Measurements from ENCODE around the gene CSRNP3.

CSRNP3 gene

GRCh38 chr2:165499131-165499530 lies 29.6 kb downstream of the CSRNP3 start:
- Mint-ChIP-seq H3K27ac (no peak overlapping the region), H3K4me3 (no peak overlapping the region), H3K36me3 (ENCODE audit: low read depth) (no peaks in the 10 kb centered on the region), H3K9me3 (no peaks in the 10 kb centered on the region), H3K27me3 (no peaks in the 10 kb centered on the region), H3K4me1 (no peaks in the 10 kb centered on the region)
- no peak for DNase-seq
- ATAC-seq: no peak

DNA sequence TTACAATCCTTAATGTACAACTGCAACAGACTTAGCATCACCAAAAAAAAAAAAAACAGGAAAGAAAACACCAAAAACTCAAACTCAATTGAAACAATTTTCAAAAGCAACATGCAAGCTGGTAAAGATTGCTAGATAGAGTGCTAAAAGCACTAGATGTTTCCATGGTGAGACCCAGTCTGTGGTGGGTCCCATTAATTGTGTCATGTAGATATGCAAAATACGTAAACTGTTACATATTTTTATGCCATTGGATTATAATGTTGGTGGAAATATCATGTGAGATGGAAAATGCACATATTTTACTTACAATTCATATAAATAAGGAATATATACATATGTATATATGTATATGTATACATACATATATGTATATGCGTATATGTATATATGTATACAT lies 30.5 kb downstream of the CSRNP3 start:
- no peaks in the 10 kb centered on the region for H3K27me3 Mint-ChIP-seq
- H3K4me3 Mint-ChIP-seq: no peak overlapping the region
- H3K9me3 Mint-ChIP-seq: no peaks in the 10 kb centered on the region
- no peaks in the 10 kb centered on the region for H3K4me1 Mint-ChIP-seq
- no peak overlapping the region for H3K27ac Mint-ChIP-seq
- H3K36me3 Mint-ChIP-seq (ENCODE audit: low read depth): no peaks in the 10 kb centered on the region
- DNase-seq (no peak), ATAC-seq (no peak)

DNA sequence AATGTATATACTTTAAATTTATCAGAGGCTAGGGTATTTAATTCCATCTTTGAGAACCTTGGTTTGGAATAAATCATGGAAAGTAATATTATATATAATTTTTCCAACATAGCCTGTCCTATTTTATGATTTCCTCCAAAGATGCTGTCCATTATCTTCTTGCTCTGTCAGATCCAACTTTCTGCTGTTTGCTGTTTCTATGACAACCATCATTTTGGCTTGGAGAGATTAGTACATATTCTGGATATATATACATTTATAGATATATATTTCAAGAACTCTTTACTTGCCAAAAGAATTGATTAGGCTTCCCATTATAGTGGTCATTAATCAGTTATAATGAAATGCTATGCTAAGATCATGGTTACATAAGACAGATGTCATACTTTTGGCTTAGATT lies 31.3 kb downstream of the CSRNP3 start:
- ATAC-seq (no peak), DNase-seq (no peak)
- Mint-ChIP-seq H3K4me3 (no peak overlapping the region), H3K4me1 (no peaks in the 10 kb centered on the region), H3K36me3 (ENCODE audit: low read depth) (no peaks in the 10 kb centered on the region), H3K27me3 (no peaks in the 10 kb centered on the region), H3K9me3 (no peaks in the 10 kb centered on the region), H3K27ac (no peak overlapping the region)

- DNase-seq (no peak), ATAC-seq (no peak)
- Mint-ChIP-seq H3K9me3 (no peaks in the 10 kb centered on the region), H3K27me3 (no peaks in the 10 kb centered on the region), H3K36me3 (ENCODE audit: low read depth) (no peaks in the 10 kb centered on the region), H3K4me3 (no peak overlapping the region), H3K4me1 (no peaks in the 10 kb centered on the region), H3K27ac (no peak overlapping the region)
Measured at GRCh38 chr2:165505514-165505913, 36.0 kb downstream of the CSRNP3 start.

DNA sequence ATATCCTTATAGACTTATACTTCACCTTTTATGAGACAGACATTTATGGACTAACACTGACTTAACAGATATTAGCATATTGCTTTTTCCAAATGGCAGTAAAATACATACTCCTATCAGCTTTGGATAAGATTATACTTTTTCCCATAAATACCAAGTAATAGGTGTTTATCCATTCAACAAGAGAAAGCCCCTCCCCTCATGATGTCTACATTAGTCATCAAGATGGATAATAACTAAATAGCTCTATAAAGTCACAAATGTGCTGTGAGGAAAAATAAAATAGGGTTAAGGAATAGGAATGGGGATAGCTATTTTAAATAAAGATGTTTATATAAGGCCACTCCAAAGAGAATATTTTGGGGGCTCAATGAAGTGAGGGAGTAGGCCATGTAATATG lies 39.4 kb downstream of the CSRNP3 start:
- Mint-ChIP-seq H3K27ac (no peak overlapping the region), H3K36me3 (ENCODE audit: low read depth) (no peaks in the 10 kb centered on the region), H3K4me3 (no peak overlapping the region), H3K9me3 (no peaks in the 10 kb centered on the region), H3K27me3 (no peaks in the 10 kb centered on the region), H3K4me1 (no peaks in the 10 kb centered on the region)
- DNase-seq (no peak), ATAC-seq (no peak)

GRCh38 chr2:165513479-165513878 lies 44.0 kb downstream of the CSRNP3 start:
- no peak overlapping the region for H3K4me3 Mint-ChIP-seq
- DNase-seq: no peak
- ATAC-seq: no peak
- H3K9me3 Mint-ChIP-seq: no peaks in the 10 kb centered on the region
- no peaks in the 10 kb centered on the region for H3K36me3 Mint-ChIP-seq (ENCODE audit: low read depth)
- no peaks in the 10 kb centered on the region for H3K27me3 Mint-ChIP-seq
- H3K27ac Mint-ChIP-seq: no peak overlapping the region
- no peaks in the 10 kb centered on the region for H3K4me1 Mint-ChIP-seq

- no peak for DNase-seq
- H3K36me3 Mint-ChIP-seq (ENCODE audit: low read depth): no peaks in the 10 kb centered on the region
Measured at GRCh38 chr2:165518611-165519010, 49.1 kb downstream of the CSRNP3 start.

GRCh38 chr2:165522719-165523118 lies 53.2 kb downstream of the CSRNP3 start:
- no peak overlapping the region for H3K4me3 Mint-ChIP-seq
- no peak overlapping the region for H3K27ac Mint-ChIP-seq
- H3K9me3 Mint-ChIP-seq: no peaks in the 10 kb centered on the region
- DNase-seq: no peak
- no peaks in the 10 kb centered on the region for H3K27me3 Mint-ChIP-seq
- H3K36me3 Mint-ChIP-seq (ENCODE audit: low read depth): no peaks in the 10 kb centered on the region
- ATAC-seq: no peak
- H3K4me1 Mint-ChIP-seq: no peaks in the 10 kb centered on the region

More at GRCh38 chr2:165518611-165519010, 49.1 kb downstream of the CSRNP3 start:
- H3K4me3 Mint-ChIP-seq: no peak overlapping the region
- H3K27me3 Mint-ChIP-seq: no peaks in the 10 kb centered on the region
- no peaks in the 10 kb centered on the region for H3K4me1 Mint-ChIP-seq
- ATAC-seq: no peak
- no peak overlapping the region for H3K27ac Mint-ChIP-seq
- no peaks in the 10 kb centered on the region for H3K9me3 Mint-ChIP-seq

DNA sequence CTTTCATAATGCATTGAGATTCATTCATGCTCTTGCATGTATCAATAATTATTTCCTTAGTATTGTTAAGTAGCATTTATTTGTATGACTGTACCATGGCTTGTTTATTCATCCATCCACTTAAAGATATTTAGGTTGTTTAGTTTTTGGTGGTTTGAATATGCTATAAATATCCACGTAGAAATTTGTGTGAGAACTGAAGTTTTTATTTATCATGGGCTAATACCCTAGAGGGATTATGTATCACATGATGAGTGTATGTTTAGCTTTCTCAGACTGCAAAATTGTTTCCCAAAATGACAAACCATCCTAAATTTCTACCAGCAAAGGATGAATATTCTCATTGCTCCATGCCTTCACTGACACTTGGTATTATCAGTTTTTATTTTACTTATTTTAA lies 55.2 kb downstream of the CSRNP3 start:
- no peak overlapping the region for H3K27ac Mint-ChIP-seq
- no peaks in the 10 kb centered on the region for H3K27me3 Mint-ChIP-seq
- no peak for ATAC-seq
- no peaks in the 10 kb centered on the region for H3K4me1 Mint-ChIP-seq
- no peaks in the 10 kb centered on the region for H3K9me3 Mint-ChIP-seq
- no peak for DNase-seq
- H3K4me3 Mint-ChIP-seq: no peak overlapping the region
- H3K36me3 Mint-ChIP-seq (ENCODE audit: low read depth): no peaks in the 10 kb centered on the region

DNA sequence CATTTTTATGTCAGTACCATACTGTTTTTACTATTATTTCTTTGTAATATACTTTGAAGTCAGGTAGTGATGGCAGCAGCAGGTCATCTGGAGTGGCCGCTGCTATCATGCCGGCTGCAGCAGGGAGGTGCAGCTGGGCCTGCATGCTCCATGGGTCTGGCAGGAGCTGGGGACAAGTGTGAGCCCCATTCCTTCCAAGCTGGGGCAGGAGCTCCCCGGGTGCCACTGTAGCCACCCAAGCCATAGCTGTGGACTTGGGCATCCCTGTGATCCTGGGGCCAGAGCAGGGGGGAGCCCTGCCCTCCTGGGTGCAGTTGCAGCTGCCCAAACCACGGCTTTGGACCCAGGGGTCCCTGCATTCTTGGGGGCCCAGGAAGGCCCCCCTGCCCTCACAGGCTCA lies 59.2 kb downstream of the CSRNP3 start:
- Mint-ChIP-seq H3K4me3 (no peak overlapping the region), H3K4me1 (no peaks in the 10 kb centered on the region), H3K27me3 (no peaks in the 10 kb centered on the region), H3K36me3 (ENCODE audit: low read depth) (no peaks in the 10 kb centered on the region), H3K27ac (no peak overlapping the region), H3K9me3 (no peaks in the 10 kb centered on the region)
- no peak for DNase-seq
- no peak for ATAC-seq

DNA sequence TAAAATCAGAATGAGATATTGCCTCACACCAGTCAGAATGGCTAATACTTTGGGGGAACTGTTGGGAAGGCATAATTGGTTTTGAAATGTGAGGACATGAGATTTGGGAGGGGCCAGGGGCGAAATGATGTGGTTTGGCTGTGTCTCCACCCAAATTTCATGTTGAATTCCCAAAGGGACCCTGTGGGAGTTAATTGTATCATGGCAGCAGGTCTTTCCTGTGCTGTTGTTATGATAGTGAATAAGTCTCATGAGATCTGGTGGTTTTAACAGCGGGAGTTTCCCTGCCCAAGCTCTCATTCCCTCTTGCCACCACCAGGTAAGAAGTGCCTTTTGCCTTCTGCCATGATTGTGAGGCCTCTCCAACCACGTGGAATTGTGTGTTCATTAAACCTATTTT lies 59.6 kb downstream of the CSRNP3 start:
- DNase-seq: no peak
- Mint-ChIP-seq H3K4me1 (no peaks in the 10 kb centered on the region), H3K4me3 (no peak overlapping the region), H3K36me3 (ENCODE audit: low read depth) (no peaks in the 10 kb centered on the region), H3K9me3 (no peaks in the 10 kb centered on the region), H3K27ac (no peak overlapping the region), H3K27me3 (no peaks in the 10 kb centered on the region)
- ATAC-seq: no peak

DNA sequence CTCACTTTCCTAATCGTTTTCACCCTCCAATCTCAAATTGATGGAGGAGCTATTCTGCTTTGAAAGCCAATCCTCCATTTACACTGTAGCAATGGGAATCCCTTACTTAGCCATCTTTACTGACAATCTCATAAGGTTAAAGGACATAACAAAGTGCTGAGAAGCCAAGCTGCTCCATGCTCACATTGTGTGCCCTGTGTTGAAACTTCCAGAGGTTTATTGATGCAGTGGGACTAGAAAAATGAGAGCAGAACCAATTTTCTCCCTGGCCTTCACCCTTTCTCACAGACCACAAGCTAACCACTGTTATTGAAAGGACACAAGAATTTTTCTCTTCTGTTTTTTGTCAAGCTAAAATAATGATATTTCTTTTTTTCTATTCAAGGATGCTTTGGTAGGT lies 63.8 kb downstream of the CSRNP3 start:
- Mint-ChIP-seq H3K4me1 (no peaks in the 10 kb centered on the region), H3K27me3 (no peaks in the 10 kb centered on the region), H3K36me3 (ENCODE audit: low read depth) (no peaks in the 10 kb centered on the region), H3K27ac (no peak overlapping the region), H3K9me3 (no peaks in the 10 kb centered on the region), H3K4me3 (no peak overlapping the region)
- DNase-seq (no peak), ATAC-seq (no peak)

DNA sequence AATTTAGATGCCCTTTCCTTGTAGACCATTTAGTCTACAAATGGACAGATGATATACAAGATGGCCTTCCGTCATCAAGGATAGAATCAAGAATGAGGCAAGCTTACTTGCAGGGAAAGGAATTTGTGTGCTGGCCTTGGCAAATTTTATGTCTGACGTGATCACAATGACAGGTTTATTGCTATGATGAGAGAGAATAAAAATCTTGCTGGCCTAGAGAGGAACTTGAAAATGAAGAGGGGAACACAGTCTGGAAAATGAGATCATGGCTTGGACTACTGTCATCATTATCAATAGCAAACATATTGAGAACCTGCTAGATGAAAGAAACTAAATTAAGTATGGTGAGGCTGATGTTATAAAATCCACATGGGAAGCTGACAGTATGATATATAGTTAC lies 66.0 kb downstream of the CSRNP3 start:
- Mint-ChIP-seq H3K4me3 (no peak overlapping the region), H3K27ac (no peak overlapping the region), H3K4me1 (no peaks in the 10 kb centered on the region), H3K9me3 (no peaks in the 10 kb centered on the region), H3K27me3 (no peaks in the 10 kb centered on the region), H3K36me3 (ENCODE audit: low read depth) (no peaks in the 10 kb centered on the region)
- no peak for DNase-seq
- no peak for ATAC-seq

DNA sequence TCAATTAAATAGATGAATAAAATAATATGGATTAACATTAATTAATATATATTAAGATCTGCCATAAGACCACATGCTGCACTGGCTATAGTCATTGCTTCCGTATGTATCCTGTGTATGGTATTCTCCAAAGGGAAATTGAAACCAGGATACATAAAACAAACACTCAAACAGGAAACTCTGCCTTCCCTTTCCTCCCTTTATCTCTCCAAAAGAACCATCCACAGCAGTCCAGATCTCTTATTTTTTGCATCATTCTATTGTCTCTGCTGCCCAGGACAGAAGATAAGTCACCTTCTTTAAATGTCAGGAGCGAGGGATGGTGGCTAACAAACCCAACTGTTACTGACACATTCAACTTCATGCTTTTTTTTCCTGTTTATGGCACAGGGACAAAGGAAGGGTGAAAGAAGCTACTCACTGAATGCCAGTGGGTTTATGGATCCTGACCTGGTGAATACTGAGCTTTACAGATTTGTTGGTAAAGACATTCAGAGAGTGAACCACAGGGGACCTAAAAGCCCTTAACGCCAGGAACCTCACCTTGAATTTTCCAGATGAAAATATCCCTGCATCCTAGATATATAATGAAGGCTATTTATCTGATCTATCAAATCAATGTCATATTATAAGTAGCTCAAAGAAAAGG lies 67.5 kb downstream of the CSRNP3 start:
- ATAC-seq: no peak
- Mint-ChIP-seq H3K4me3 (no peak overlapping the region), H3K4me1 (no peaks in the 10 kb centered on the region), H3K27me3 (no peaks in the 10 kb centered on the region), H3K27ac (no peak overlapping the region), H3K36me3 (ENCODE audit: low read depth) (no peaks in the 10 kb centered on the region), H3K9me3 (no peaks in the 10 kb centered on the region)
- DNase-seq: no peak

GRCh38 chr2:165539985-165540384 lies 70.5 kb downstream of the CSRNP3 start:
- ATAC-seq: no peak
- no peaks in the 10 kb centered on the region for H3K9me3 Mint-ChIP-seq
- no peaks in the 10 kb centered on the region for H3K27me3 Mint-ChIP-seq
- no peak overlapping the region for H3K4me3 Mint-ChIP-seq
- no peaks in the 10 kb centered on the region for H3K4me1 Mint-ChIP-seq
- H3K27ac Mint-ChIP-seq: no peak overlapping the region
- no peak for DNase-seq
- no peaks in the 10 kb centered on the region for H3K36me3 Mint-ChIP-seq (ENCODE audit: low read depth)

GRCh38 chr2:165544897-165545296 lies 75.4 kb downstream of the CSRNP3 start:
- Mint-ChIP-seq H3K4me1 (no peaks in the 10 kb centered on the region), H3K4me3 (no peak overlapping the region), H3K27me3 (no peaks in the 10 kb centered on the region), H3K27ac (no peak overlapping the region), H3K36me3 (ENCODE audit: low read depth) (no peaks in the 10 kb centered on the region), H3K9me3 (no peaks in the 10 kb centered on the region)
- DNase-seq (no peak), ATAC-seq (no peak)
